ENCODE results near the gene UGT1A4.

The UGT1A4 gene

GRCh38 chr2:233821196-233821595 lies 102.7 kb downstream of the UGT1A4 start:
- H3K4me2 ChIP-seq (ENCODE audit: low read length) = no peak overlapping the region
- TF ChIP-seq CTCF (IDR thresholded peaks at IDR 0.05; ENCODE audit: low read depth, low read length, poor library complexity, severe bottlenecking) (no peak), EZH2phosphoT487 (IDR thresholded peaks at IDR 0.05; ENCODE audit: borderline replicate concordance, low read length) (no peak)
- H3K4me3 ChIP-seq (ENCODE audit: low read length) = no peak overlapping the region
- no peaks in the 10 kb centered on the region for H3K4me1 ChIP-seq (ENCODE audit: control insufficient read depth, low read length)
- no peaks in the 10 kb centered on the region for H3K36me3 ChIP-seq (ENCODE audit: control insufficient read depth, low read length)
- no peaks in the 10 kb centered on the region for H3K27me3 ChIP-seq (ENCODE audit: control insufficient read depth, low read length)
- H4K20me1 ChIP-seq (ENCODE audit: control insufficient read depth, insufficient read depth, low read depth, low read length) = no peaks in the 10 kb centered on the region
- no peaks in the 10 kb centered on the region for H3K9me2 ChIP-seq (replicated peaks; ENCODE audit: control insufficient read depth, low read length)
- H3F3A ChIP-seq (ENCODE audit: control insufficient read depth, insufficient read depth) = no peaks in the 10 kb centered on the region
- H3K79me2 ChIP-seq (ENCODE audit: control insufficient read depth, low read length) = no peaks in the 10 kb centered on the region
- H3K9me3 ChIP-seq (ENCODE audit: control insufficient read depth, insufficient read depth, low read length) = no peaks in the 10 kb centered on the region
- no peak overlapping the region for H3K27ac ChIP-seq (ENCODE audit: low read depth, low read length)

- no peaks in the 10 kb centered on the region for H3F3A ChIP-seq (ENCODE audit: control insufficient read depth, insufficient read depth)
- H3K9me3 ChIP-seq (ENCODE audit: control insufficient read depth, insufficient read depth, low read length) = no peaks in the 10 kb centered on the region
- no peaks in the 10 kb centered on the region for H3K36me3 ChIP-seq (ENCODE audit: control insufficient read depth, low read length)
- TF ChIP-seq CTCF (IDR thresholded peaks at IDR 0.05; ENCODE audit: low read depth, low read length, poor library complexity, severe bottlenecking) (no peak), EZH2phosphoT487 (IDR thresholded peaks at IDR 0.05; ENCODE audit: borderline replicate concordance, low read length) (no peak)
- no peaks in the 10 kb centered on the region for H3K79me2 ChIP-seq (ENCODE audit: control insufficient read depth, low read length)
- H3K9me2 ChIP-seq (replicated peaks; ENCODE audit: control insufficient read depth, low read length) = no peaks in the 10 kb centered on the region
- H3K4me2 ChIP-seq (ENCODE audit: low read length) = no peak overlapping the region
- H3K27ac ChIP-seq (ENCODE audit: low read depth, low read length) = no peak overlapping the region
- no peaks in the 10 kb centered on the region for H3K4me1 ChIP-seq (ENCODE audit: control insufficient read depth, low read length)
- H3K4me3 ChIP-seq (ENCODE audit: low read length) = no peak overlapping the region
- H3K27me3 ChIP-seq (ENCODE audit: control insufficient read depth, low read length) = no peaks in the 10 kb centered on the region
- H4K20me1 ChIP-seq (ENCODE audit: control insufficient read depth, insufficient read depth, low read depth, low read length) = no peaks in the 10 kb centered on the region
These were observed 103.2 kb downstream of the UGT1A4 start for GRCh38 chr2:233821709-233822100.

- Histone ChIP-seq H3K4me2 (ENCODE audit: low read length) (no peak overlapping the region), H4K20me1 (ENCODE audit: control insufficient read depth, insufficient read depth, low read depth, low read length) (no peaks in the 10 kb centered on the region), H3K4me1 (ENCODE audit: control insufficient read depth, low read length) (no peaks in the 10 kb centered on the region), H3K9me3 (ENCODE audit: control insufficient read depth, insufficient read depth, low read length) (no peaks in the 10 kb centered on the region), H3K9me2 (replicated peaks; ENCODE audit: control insufficient read depth, low read length) (no peaks in the 10 kb centered on the region), H3K4me3 (ENCODE audit: low read length) (no peak overlapping the region), H3K36me3 (ENCODE audit: control insufficient read depth, low read length) (no peaks in the 10 kb centered on the region), H3K27me3 (ENCODE audit: control insufficient read depth, low read length) (no peaks in the 10 kb centered on the region), H3K27ac (ENCODE audit: low read depth, low read length) (no peak overlapping the region), H3K79me2 (ENCODE audit: control insufficient read depth, low read length) (no peaks in the 10 kb centered on the region), H3F3A (ENCODE audit: control insufficient read depth, insufficient read depth) (no peaks in the 10 kb centered on the region)
- TF ChIP-seq CTCF (IDR thresholded peaks at IDR 0.05; ENCODE audit: low read depth, low read length, poor library complexity, severe bottlenecking) = no peak
- TF ChIP-seq EZH2phosphoT487 (IDR thresholded peaks at IDR 0.05; ENCODE audit: borderline replicate concordance, low read length) = no peak
These were observed 103.7 kb downstream of the UGT1A4 start for GRCh38 chr2:233822101-233822771.
